K562 (cell line): ENCODE measurements around the gene KLB. TPM values are rescaled to one million over a fixed set of nuclear protein-coding genes. Genes with fewer than 3 reads are reported as not detected.

Experiments
- ATAC-seq: fragments of 200-7000 bp; cut with Tn5 transposase; 3 replicates; pipeline ENCODE4 v1.9.1; 2020; ENCODE audit warnings: moderate library complexity
- BruUV-seq: library from RNA; stranded (reverse); fragments of 400-500 nt; replicated peaks from 2 replicates; lab custom pipeline; 2021; lab: Mats Ljungman, UMichigan
- CTCF ChIA-PET: fragments of 300-600 bp; formaldehyde crosslinking; extraction: SDS; loops from one replicate; lab custom pipeline; 2021; ENCODE audit warnings: low intra/inter-chr PET ratio; lab: Yijun Ruan, JAX
- POLR2A ChIA-PET: fragments of 300-600, 350-650 bp; sonication (Branson Sonifier 250); formaldehyde crosslinking; extraction: SDS; loops from one replicate; lab custom pipeline; 2021; ENCODE audit warnings: antibody characterized with exemption, inconsistent platforms; lab: Yijun Ruan, JAX
- DNase-seq, 4 experiments: peaks; one replicate each; pipeline versions ENCODE4 v3.0.0 to v3.0.0-alpha.2; 2011 to 2018; ENCODE audit warnings: low spot score in 3 of 4, mixed read lengths in 3 of 4; ENCODE audit errors: extremely low read depth in 1 of 4
- FAIRE-seq: peaks from 2 replicates; lab custom pipeline; 2011; peaks lifted over from hg19 to GRCh38; lab: Jason Lieb, UNC
- H2AFZ ChIP-seq: 2 replicates; pipeline ENCODE4 v1.6.0; 2011; ENCODE audit warnings: low read depth, low read length, control low read depth, inconsistent platforms
- H3K27ac ChIP-seq: fragments of 200-600 bp; 3 replicates; pipeline ENCODE4 v1.8.0; 2011; ENCODE audit warnings: low read depth, mild to moderate bottlenecking, control low read depth, inconsistent platforms, low read length, moderate library complexity, mixed read lengths; ENCODE audit errors: extremely low read depth
- H3K27me3 ChIP-seq, 2 experiments: fragments of 300-600 bp in 1 of 2; 2 replicates in 1 of 2; 3 replicates in 1 of 2; pipeline versions ENCODE4 v1.6.0 to v1.8.0; 2011; ENCODE audit warnings: inconsistent platforms in 2 of 2, low read length in 2 of 2, mild to moderate bottlenecking in 1 of 2, mixed read lengths in 1 of 2, moderate library complexity in 1 of 2; ENCODE audit not compliant: control insufficient read depth in 2 of 2, insufficient read depth in 2 of 2
- H3K36me3 ChIP-seq: fragments of 300-600 bp; 3 replicates; pipeline ENCODE4 v1.8.0; 2011; ENCODE audit warnings: mild to moderate bottlenecking, low read length, inconsistent platforms; ENCODE audit not compliant: control insufficient read depth, insufficient read depth
- H3K4me1 ChIP-seq, 2 experiments: fragments of 200-600 bp in 1 of 2; replicated peaks in 1 of 2; 2 replicates in 1 of 2; 3 replicates in 1 of 2; pipeline versions ENCODE4 v1.5.1 to v1.8.0; 2011; ENCODE audit warnings: inconsistent platforms in 2 of 2, low read length in 2 of 2, mild to moderate bottlenecking in 1 of 2, mixed read lengths in 1 of 2, moderate library complexity in 1 of 2; ENCODE audit not compliant: control insufficient read depth in 2 of 2, insufficient read depth in 2 of 2
- H3K4me2 ChIP-seq: 2 replicates; pipeline ENCODE4 v1.6.1; 2011; ENCODE audit warnings: low read length, control low read depth, inconsistent platforms, mixed read lengths; ENCODE audit not compliant: insufficient read depth
- H3K4me3 ChIP-seq: fragments of 200-600 bp; sonication (generic), shearing (Covaris generic); 2 replicates; pipeline ENCODE4 v1.5.1; 2016; ENCODE audit warnings: control low read depth, inconsistent platforms
- H3K79me2 ChIP-seq: fragments of 200-600 bp; 3 replicates; pipeline ENCODE4 v1.8.0; 2011; ENCODE audit warnings: low read length, inconsistent platforms; ENCODE audit not compliant: control insufficient read depth, insufficient read depth
- H3K9ac ChIP-seq, 2 experiments: 2 replicates each; pipeline versions ENCODE4 v1.6.0 to v1.6.1; 2011; ENCODE audit warnings: low read depth in 2 of 2, low read length in 2 of 2, control low read depth in 1 of 2, inconsistent platforms in 1 of 2, mild to moderate bottlenecking in 1 of 2, mixed read lengths in 1 of 2; ENCODE audit not compliant: insufficient read depth in 1 of 2
- H3K9me1 ChIP-seq: one replicate; pipeline ENCODE4 v1.6.0; 2011; ENCODE audit warnings: inconsistent platforms, mild to moderate bottlenecking, low read length, moderate library complexity; ENCODE audit not compliant: control insufficient read depth, insufficient read depth
- H3K9me3 ChIP-seq: replicated peaks from 2 replicates; pipeline ENCODE4 v1.5.1; 2011; ENCODE audit warnings: low read depth, low read length, inconsistent platforms; ENCODE audit not compliant: control insufficient read depth, insufficient read depth
- H4K20me1 ChIP-seq: replicated peaks from 2 replicates; pipeline ENCODE4 v1.6.1; 2011; ENCODE audit warnings: low read length, inconsistent platforms, mixed read lengths; ENCODE audit not compliant: control insufficient read depth, insufficient read depth
- GATAD2B ChIP-seq: fragments of 450-650 bp; IDR thresholded peaks from 2 replicates; pipeline ENCODE4 v1.6.1; 2017; ENCODE audit warnings: mild to moderate bottlenecking, borderline replicate concordance
- HCFC1 ChIP-seq: IDR thresholded peaks from 2 replicates; pipeline ENCODE4 v1.6.1; 2012; ENCODE audit warnings: low read depth, low read length, improper control_type of control experiment
- MAFK ChIP-seq: IDR thresholded peaks from 2 replicates; pipeline ENCODE4 v1.6.1; 2011; ENCODE audit warnings: low read length, improper control_type of control experiment
- MCM5 ChIP-seq: fragments of 450-650 bp; IDR thresholded peaks from 2 replicates; pipeline ENCODE4 v1.6.1; 2016; ENCODE audit warnings: low read depth
- MEIS2 ChIP-seq: fragments of 450-650 bp; IDR thresholded peaks from 2 replicates; pipeline ENCODE4 v1.6.1; 2014; ENCODE audit warnings: mild to moderate bottlenecking; ENCODE audit not compliant: partially characterized antibody
- NBN ChIP-seq: fragments of 450-650 bp; IDR thresholded peaks from 2 replicates; pipeline ENCODE4 v1.6.1; 2016; ENCODE audit warnings: low read depth, mild to moderate bottlenecking
- ZC3H4 ChIP-seq: sonication (generic); formaldehyde crosslinking; IDR thresholded peaks from 2 replicates; pipeline ENCODE4 v1.9.0; 2021; ENCODE audit warnings: missing genetic modification reagents, borderline replicate concordance
- ZNF41 ChIP-seq: fragments of 250-450 bp; sonication (Bioruptor Pico); conservative IDR thresholded peaks from 2 replicates; pipeline ENCODE4 v1.4.0; 2020; ENCODE audit warnings: mild to moderate bottlenecking
- ZNF584 ChIP-seq: fragments of 200-800 bp; sonication (Bioruptor generic); IDR thresholded peaks from 2 replicates; pipeline ENCODE4 v1.6.1; 2016; ENCODE audit warnings: low read depth, mild to moderate bottlenecking, missing genetic modification characterization, missing compliant biosample characterization
- ZNF766 ChIP-seq: fragments of 200-800 bp; sonication (Bioruptor generic); conservative IDR thresholded peaks from 2 replicates; pipeline ENCODE4 v1.6.1; 2016; ENCODE audit warnings: missing genetic modification characterization, missing compliant biosample characterization
- ZNF830 ChIP-seq: fragments of 250-450 bp; sonication (Bioruptor Pico); IDR thresholded peaks from 2 replicates; pipeline ENCODE4 v1.5.0; 2021; ENCODE audit warnings: mild to moderate bottlenecking
- WGBS: fragments of 100-300 bp; shearing (Covaris generic); methylation state at CpG from one replicate; pipeline ENCODE4 v1.1.6; 2016; ENCODE audit warnings: low coverage, mixed read lengths; ENCODE audit not compliant: insufficient coverage; ENCODE audit errors: missing lambda C conversion rate; 5-methylcytosine and 5-hydroxymethylcytosine counted together
- in situ Hi-C: fragments of 300-500 bp; cut with MboI; formaldehyde crosslinking; loops from 4 replicates; pipeline ENCODE4 v1.15.0; 2018; ENCODE audit warnings: inconsistent platforms, mixed read lengths
- intact Hi-C: fragments of 100-400 bp; cut with micrococcal nuclease; formaldehyde crosslinking; loops from 2 replicates; pipeline ENCODE4 v1.14.2; 2022
- polyA plus RNA-seq, 8 experiments: library from polyadenylated mRNA; depleted of rRNA in 4 of 8; stranded (reverse) in 5 of 8; unstranded in 3 of 8; fragments of >200 nt; fragmentation: Nextera tagmentation in 2 of 8; fragmentation: Illumina TruSeq in 1 of 8; extraction: Ambion mirVana in 2 of 8; extraction: Trizol in 1 of 8; gene quantifications; 2 replicates each; pipeline versions ENCODE4 v1.2.1 to v1.2.3, GENCODE V29; 2011 to 2014; ENCODE audit warnings: inconsistent platforms in 1 of 8, missing spikeins in 1 of 8
- total RNA-seq, 7 experiments: library from RNA; depleted of rRNA in 6 of 7; stranded (reverse); fragments of >200 nt in 6 of 7; fragmentation: Illumina TruSeq in 2 of 7; extraction: Trizol in 2 of 7; gene quantifications; 2 replicates each; pipeline versions ENCODE4 v1.2.1 to v1.2.3, GENCODE V29; 2011 to 2021; ENCODE audit warnings: low replicate concordance in 1 of 7
- TF ChIP-seq, protein P1 (sequence below), 2 experiments: IDR thresholded peaks in 1 of 2; conservative IDR thresholded peaks in 1 of 2; 2 replicates each; pipeline ENCODE4 v1.6.1; 2016; ENCODE audit warnings: low read depth in 2 of 2, mild to moderate bottlenecking in 1 of 2, missing compliant biosample characterization in 1 of 2, missing genetic modification characterization in 1 of 2, moderate library complexity in 1 of 2
- TF ChIP-seq, protein P2 (sequence below): sonication (generic); formaldehyde crosslinking; IDR thresholded peaks from 2 replicates; pipeline ENCODE4 v1.8.0; 2022; ENCODE audit warnings: missing genetic modification reagents, mild to moderate bottlenecking, borderline replicate concordance
- TF ChIP-seq, protein P3 (sequence below): fragments of 450-650 bp; IDR thresholded peaks from 2 replicates; pipeline ENCODE4 v1.7.0; 2016; ENCODE audit warnings: borderline replicate concordance

The KLB gene
- total and polyA plus RNA-seq, 9 of the 15 experiments (the other 6 are each of a cell fraction or from before 2014, with no cell fraction given): 0.04 to 0.13 TPM; not detected in 7

DNA sequence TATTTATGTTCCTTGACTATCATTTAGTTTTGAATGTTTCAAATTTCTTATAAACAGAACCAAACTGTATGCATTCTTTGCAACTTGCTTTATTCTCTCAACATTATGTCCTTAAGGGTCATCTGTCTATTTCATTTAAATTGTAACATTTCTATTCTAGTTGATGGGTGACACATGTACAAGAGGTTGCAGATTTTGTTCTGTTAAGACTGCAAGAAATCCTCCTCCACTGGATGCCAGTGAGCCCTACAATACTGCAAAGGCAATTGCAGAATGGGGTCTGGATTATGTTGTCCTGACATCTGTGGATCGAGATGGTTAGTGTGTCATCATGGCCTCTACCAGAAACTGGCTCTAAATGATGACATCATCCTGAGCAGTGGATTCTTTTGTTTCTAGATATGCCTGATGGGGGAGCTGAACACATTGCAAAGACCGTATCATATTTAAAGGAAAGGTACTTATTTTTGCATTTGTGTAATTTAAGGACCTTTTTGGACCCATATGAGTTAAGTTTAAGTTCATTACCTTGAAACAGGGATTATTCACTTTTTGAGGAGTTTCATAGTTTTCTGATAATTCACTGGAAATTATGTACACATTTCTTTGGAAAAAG lies 58.3 kb downstream of the KLB start:
- no peaks in the 10 kb centered on the region for H4K20me1 ChIP-seq
- 22% methylated on average over 2 of the region's 2 CpGs for WGBS
- no peaks in the 10 kb centered on the region for H3K9me1 ChIP-seq
- CTCF ChIA-PET: interaction anchor here (0.6 kb wide), 1 partner anchor 194 kb away, joined by 3 read pairs; no protein-coding TSS in a partner anchor
- peak overlapping the region; percentile 62 for H3K4me2 ChIP-seq
- peaks cover 17% of the 10 kb centered on the region for H3K79me2 ChIP-seq
- H3K9me3 ChIP-seq: no peaks in the 10 kb centered on the region
- intact Hi-C loops: loop anchor here (5.0 to 10.0 kb wide), 4 partner anchors 62 to 850 kb away; partner anchors contain the start of genes SMIM14 and UGDH
- no peaks in the 10 kb centered on the region for H3K27me3 ChIP-seq
- POLR2A ChIA-PET: interaction anchor here (0.6 to 1.4 kb wide), 5 partner anchors 9 to 591 kb away, joined by 3 to 5 read pairs (median 3); partner anchors contain the start of genes N4BP2 and SMIM14
- peak overlapping the region in 1 of 2 experiments; percentile 19; a peak in 1 of 4 replicates for H3K9ac ChIP-seq
- no TSS peak for BruUV-seq
- H2AFZ ChIP-seq: peak overlapping the region; percentile 54
- in situ Hi-C loops: no loop called here
- ATAC-seq (peak; percentile 92), DNase-seq (peak; percentile 51 to 76 (median 63)), FAIRE-seq (peak; percentile 91)
- peaks cover 79% of the 10 kb centered on the region for H3K36me3 ChIP-seq
- H3K27ac ChIP-seq: peak overlapping the region; percentile 46; the same call in 2 of the 3 replicates
- H3K4me1 ChIP-seq: peaks cover 0 to 4% of the 10 kb centered on the region in 2 experiments; a peak in 3 of 5 replicates
- H3K4me3 ChIP-seq: no peak overlapping the region
- TF ChIP-seq MEIS2 (peak; percentile 43), ZNF584 (CRISPR knock-in tag) (no peak), MCM5 (no peak), ZC3H4 (CRISPR knock-in tag) (no peak), ZNF830 (no peak), ZNF41 (CRISPR knock-in tag) (0 out of 2 replicates have a peak, but pooled peaks have one; percentile 22), HCFC1 (peak; percentile 61), NBN (peak; percentile 59; the same call in 1 of the 2 replicates), MAFK (no peak), ZNF766 (peak; percentile 74), GATAD2B (no peak)
- TF ChIP-seq, protein P1, sequence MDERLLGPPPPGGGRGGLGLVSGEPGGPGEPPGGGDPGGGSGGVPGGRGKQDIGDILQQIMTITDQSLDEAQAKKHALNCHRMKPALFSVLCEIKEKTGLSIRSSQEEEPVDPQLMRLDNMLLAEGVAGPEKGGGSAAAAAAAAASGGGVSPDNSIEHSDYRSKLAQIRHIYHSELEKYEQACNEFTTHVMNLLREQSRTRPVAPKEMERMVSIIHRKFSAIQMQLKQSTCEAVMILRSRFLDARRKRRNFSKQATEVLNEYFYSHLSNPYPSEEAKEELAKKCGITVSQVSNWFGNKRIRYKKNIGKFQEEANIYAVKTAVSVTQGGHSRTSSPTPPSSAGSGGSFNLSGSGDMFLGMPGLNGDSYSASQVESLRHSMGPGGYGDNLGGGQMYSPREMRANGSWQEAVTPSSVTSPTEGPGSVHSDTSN (CRISPR knock-in tag; IDR thresholded peaks at IDR 0.05; ENCODE audit: low read depth): no peak
- TF ChIP-seq, protein P1 (tag; conservative IDR thresholded peaks at IDR 0.05; ENCODE audit: low read depth): 0 out of 2 replicates have a peak, but pooled peaks have one; percentile 18
- TF ChIP-seq, protein P2, sequence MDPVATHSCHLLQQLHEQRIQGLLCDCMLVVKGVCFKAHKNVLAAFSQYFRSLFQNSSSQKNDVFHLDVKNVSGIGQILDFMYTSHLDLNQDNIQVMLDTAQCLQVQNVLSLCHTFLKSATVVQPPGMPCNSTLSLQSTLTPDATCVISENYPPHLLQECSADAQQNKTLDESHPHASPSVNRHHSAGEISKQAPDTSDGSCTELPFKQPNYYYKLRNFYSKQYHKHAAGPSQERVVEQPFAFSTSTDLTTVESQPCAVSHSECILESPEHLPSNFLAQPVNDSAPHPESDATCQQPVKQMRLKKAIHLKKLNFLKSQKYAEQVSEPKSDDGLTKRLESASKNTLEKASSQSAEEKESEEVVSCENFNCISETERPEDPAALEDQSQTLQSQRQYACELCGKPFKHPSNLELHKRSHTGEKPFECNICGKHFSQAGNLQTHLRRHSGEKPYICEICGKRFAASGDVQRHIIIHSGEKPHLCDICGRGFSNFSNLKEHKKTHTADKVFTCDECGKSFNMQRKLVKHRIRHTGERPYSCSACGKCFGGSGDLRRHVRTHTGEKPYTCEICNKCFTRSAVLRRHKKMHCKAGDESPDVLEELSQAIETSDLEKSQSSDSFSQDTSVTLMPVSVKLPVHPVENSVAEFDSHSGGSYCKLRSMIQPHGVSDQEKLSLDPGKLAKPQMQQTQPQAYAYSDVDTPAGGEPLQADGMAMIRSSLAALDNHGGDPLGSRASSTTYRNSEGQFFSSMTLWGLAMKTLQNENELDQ (CRISPR knock-in tag): no peak
- TF ChIP-seq, protein P3, sequence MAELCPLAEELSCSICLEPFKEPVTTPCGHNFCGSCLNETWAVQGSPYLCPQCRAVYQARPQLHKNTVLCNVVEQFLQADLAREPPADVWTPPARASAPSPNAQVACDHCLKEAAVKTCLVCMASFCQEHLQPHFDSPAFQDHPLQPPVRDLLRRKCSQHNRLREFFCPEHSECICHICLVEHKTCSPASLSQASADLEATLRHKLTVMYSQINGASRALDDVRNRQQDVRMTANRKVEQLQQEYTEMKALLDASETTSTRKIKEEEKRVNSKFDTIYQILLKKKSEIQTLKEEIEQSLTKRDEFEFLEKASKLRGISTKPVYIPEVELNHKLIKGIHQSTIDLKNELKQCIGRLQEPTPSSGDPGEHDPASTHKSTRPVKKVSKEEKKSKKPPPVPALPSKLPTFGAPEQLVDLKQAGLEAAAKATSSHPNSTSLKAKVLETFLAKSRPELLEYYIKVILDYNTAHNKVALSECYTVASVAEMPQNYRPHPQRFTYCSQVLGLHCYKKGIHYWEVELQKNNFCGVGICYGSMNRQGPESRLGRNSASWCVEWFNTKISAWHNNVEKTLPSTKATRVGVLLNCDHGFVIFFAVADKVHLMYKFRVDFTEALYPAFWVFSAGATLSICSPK: no peak
